DMS 273 (cell line): ENCODE measurements around the gene PTOV1.

Experiments
- DNase-seq: peaks from one replicate; lab custom pipeline; 2025; ENCODE audit not compliant: unreplicated experiment; lab: John Stamatoyannopoulos, UW

Gene PTOV1

GRCh38 chr19:49873129-49873521 is 22.2 kb downstream of the PTOV1 start:
- no peak for DNase-seq

GRCh38 chr19:49873834-49874233 is 22.9 kb downstream of the PTOV1 start:
- DNase-seq: no peak

- DNase-seq: no peak
Observed at GRCh38 chr19:49874503-49875157, 23.7 kb downstream of the PTOV1 start.

GRCh38 chr19:49875177-49875576 is 24.2 kb downstream of the PTOV1 start:
- DNase-seq: no peak

GRCh38 chr19:49875857-49876421 is 25.0 kb downstream of the PTOV1 start:
- DNase-seq: peak; percentile 81

- DNase-seq: peak; percentile 99
Observed at GRCh38 chr19:49876422-49877019, 25.6 kb downstream of the PTOV1 start.

- DNase-seq: peak; percentile 100
Observed at GRCh38 chr19:49877020-49877878, 26.3 kb downstream of the PTOV1 start, which contains the start of the genes AKT1S1 and TBC1D17. Gene AKT1S1 (minus strand): TSS chr19:49877355. CDS start chr19:49873295, 4,060 bp downstream. Gene TBC1D17 (plus strand): TSS chr19:49877702. CDS start chr19:49877724, 22 bp downstream.

GRCh38 chr19:49877879-49878743 is 27.2 kb downstream of the PTOV1 start:
- peak; percentile 99 for DNase-seq

GRCh38 chr19:49878744-49879070 is 27.7 kb downstream of the PTOV1 start:
- no peak for DNase-seq

GRCh38 chr19:49879243-49879963 is 28.4 kb downstream of the PTOV1 start:
- peak; percentile 32 for DNase-seq

- DNase-seq: no peak
Observed at GRCh38 chr19:49880162-49880869, 29.4 kb downstream of the PTOV1 start.

- no peak for DNase-seq
Observed at GRCh38 chr19:49881186-49881585, 30.2 kb downstream of the PTOV1 start.

- DNase-seq: peak; percentile 51
Observed at GRCh38 chr19:49881672-49882394, 30.9 kb downstream of the PTOV1 start.

- no peak for DNase-seq
Observed at GRCh38 chr19:49882643-49883042, 31.7 kb downstream of the PTOV1 start.

- DNase-seq: no peak
Observed at GRCh38 chr19:49883094-49883493, 32.1 kb downstream of the PTOV1 start.

GRCh38 chr19:49884109-49884508 is 33.1 kb downstream of the PTOV1 start:
- no peak for DNase-seq

- DNase-seq: no peak
Observed at GRCh38 chr19:49884760-49885159, 33.8 kb downstream of the PTOV1 start.

GRCh38 chr19:49887037-49887664 is 36.2 kb downstream of the PTOV1 start:
- peak; percentile 31 for DNase-seq
